Posterior cingulate gyrus (tissue), 11 donors: ENCODE results near the gene KCNH8.
A peak's percentile ranks its signal among the peaks of the same experiment; 100 is the strongest.
"Not testable (repeated sequence)": the region's sequence is repeated elsewhere in the genome, so short reads cannot be mapped to it uniquely, and the experiment has no call there.

Source experiments
- DNase-seq, 10 donors: peaks; one replicate each; pipeline versions ENCODE4 v3.0.0 to v3.0.0-alpha.2; 2020 to 2021; ENCODE audit warnings: mixed read lengths in 3 of 10
- intact Hi-C: fragments of 100-400 bp; cut with DNase I; formaldehyde crosslinking; loops from one replicate; pipeline ENCODE4 v1.15.1; 2023

The KCNH8 gene

DNA sequence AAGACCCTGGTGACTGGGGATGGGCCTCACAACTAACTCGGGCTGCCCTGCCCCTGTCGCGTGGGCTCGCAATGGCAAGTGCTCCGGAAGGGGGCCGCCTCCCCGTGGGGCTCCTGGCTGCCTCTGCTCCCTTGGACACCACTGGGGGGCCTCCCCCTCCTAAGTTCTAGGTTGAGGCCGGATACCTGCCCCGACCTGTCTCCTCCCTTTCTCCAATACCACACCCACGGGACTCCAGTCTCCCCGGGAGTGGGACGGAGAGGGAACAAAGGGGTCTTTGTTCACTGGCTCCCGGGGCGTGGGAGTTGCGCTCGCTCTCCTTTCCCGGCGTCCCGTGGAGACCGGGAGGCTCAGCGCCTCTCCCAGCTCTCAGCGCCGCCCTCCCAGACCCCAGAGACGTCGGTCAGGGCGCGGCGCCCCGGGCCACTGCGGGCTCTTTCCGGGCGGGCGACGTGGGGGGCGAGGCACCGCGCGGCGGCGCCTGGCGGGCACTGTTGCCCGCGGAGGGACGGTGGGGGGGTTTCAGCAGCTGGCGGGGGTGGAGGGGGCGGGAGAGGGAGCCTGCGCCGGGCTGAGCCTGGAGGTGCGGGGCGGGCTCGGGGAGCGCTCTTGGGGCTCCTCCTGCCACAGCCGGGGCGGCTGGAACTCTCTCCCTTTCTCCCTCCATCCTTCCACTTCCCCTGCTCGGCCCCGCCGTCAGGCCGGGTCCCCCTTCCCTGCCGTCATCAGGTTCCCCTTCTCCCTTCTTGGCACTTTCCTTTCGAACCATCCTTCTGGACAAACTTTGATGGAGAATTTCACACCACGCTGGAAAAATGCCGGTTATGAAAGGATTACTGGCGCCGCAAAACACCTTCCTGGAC lies at the start of gene KCNH8:
KCNH8 (plus strand) TSS at position 606 of the 863 bp plus-strand sequence; CDS start at position 816, 210 bp downstream.
- DNase-seq: peak; percentile 35 to 94 (median 57)
- intact Hi-C loops: loop anchor here (2.0 kb wide), 1 partner anchor 55 kb away; no protein-coding TSS in a partner anchor

DNA sequence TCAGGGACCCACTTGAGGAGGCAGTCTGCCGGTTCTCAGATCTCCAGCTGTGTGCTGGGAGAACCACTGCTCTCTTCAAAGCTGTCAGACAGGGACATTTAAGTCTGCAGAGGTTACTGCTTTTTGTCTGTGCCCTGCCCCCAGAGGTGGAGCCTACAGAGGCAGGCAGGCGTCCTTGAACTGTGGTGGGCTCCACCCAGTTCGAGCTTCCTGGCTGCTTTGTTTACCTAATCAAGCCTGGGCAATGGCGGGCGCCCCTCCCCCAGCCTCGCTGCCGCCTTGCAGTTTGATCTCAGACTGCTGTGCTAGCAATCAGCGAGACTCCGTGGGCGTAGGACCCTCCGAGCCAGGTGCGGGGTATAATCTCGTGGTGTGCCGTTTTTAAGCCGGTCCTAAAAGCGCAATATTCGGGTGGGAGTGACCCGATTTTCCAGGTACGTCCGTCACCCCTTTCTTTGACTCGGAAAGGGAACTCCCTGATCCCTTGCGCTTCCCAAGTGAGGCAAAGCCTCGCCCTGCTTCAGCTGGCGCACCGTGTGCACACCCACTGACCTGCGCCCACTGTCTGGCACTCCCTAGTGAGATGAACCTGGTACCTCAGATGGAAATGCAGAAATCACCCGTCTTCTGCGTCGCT lies 45.5 kb upstream of the KCNH8 start:
- DNase-seq: peak in 1 of 10 donors; percentile 67

DNA sequence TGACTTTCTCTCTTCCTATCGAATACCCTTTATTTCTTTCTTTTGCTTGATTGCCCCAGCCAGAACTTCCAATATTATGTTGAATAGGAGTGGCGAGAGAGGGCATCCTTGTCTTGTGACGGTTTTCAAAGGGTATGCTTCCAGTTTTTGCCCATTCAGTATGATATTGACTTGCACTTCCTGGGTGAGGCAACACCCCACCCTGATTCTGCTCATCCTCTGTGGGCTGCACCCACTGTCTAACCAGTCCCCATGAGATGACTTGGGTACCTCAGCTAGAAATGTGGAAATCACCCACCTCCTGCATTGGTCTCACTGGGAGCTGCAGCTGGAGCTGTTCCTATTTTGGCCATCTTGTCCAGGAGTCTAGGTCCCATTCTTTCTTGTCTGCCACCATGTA lies 44.8 kb upstream of the KCNH8 start:
- intact Hi-C loops: no loop called here
- DNase-seq: no peak

More for the DNA sequence above, 45.5 kb upstream of the KCNH8 start:
- intact Hi-C loops: not testable (repeated sequence)

DNA sequence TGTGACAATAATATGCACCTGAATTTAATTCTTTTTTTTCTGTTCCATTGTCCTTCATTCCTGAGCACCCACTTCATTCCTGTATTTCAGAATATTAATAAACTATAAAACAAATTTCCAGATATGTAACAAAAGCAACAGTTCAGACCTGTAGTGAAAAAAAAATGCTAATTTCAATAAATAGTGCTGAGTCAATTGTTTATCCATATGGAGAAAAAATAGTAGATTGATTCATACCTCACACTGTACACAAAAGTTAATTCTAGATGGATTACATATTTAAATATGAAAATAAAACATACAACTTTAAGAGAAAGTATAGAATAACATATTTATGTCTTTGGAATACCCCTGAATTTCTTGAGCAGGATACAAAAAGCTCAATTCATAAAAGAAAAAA lies 43.9 kb upstream of the KCNH8 start:
- DNase-seq: no peak
- intact Hi-C loops: no loop called here

DNA sequence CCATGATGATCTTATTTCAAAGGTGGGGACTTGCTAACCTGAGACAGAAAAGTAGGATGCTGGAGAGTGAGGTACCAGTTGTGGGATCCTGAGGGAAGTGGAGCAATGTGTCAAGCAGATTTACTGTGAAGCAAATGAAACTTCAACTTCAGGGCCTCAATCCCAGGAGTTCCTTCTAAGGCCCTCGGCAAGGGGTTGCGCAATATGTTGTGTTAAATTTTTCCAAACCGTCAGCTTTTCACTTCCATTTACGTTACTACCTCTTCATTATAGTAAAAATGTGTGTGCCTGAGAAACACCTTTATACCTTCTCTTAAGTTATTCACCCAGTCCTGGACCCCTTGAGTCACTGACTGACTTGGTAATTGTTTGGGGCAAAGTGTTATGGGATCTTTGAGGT lies 42.5 kb upstream of the KCNH8 start:
- intact Hi-C loops: no loop called here

DNA sequence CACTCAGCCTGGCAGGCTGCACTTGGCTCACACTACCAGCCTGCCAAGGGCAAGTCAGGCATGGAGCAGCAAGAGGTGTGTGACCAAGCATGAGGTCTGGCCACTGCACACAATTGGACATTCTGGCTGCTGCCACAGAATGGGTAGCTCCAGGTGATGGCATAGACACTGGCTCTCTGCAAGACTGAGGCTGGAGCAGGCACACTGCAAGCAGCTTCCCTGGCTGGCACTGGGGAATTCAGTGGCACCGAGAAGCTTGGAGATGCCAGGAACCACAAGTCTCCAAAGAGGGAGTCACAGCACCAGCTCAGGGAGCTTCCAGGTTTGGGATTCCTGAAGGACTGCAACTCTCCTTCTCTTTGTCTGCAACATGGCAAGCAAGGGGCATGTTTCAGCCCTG lies 42.0 kb upstream of the KCNH8 start:
- intact Hi-C loops: no loop called here
- DNase-seq: peak in 1 of 10 donors; percentile 70

More for the DNA sequence above, 42.5 kb upstream of the KCNH8 start:
- DNase-seq: no peak

DNA sequence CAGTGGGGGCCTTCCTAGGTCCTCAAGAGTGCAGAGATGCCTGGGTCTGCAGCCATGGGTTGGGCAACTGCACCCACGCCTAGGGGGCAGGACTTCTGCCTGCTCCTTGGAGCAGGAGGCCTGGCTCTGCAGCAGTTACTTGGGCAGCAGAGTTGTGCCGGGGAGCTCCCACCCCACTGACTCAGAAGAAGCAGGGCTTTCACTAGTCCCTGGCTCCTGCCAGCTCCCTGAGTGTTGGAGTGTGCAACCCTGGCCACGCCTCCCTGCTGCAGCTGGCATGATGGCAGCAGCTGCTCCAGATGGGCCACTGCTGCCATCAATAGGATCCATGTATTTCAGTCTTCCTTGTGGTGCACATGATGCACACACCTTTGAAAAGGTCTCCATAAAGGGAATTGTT lies 40.6 kb upstream of the KCNH8 start:
- intact Hi-C loops: no loop called here
- peak in 5 of 10 donors; percentile 25 to 85 (median 62) for DNase-seq

DNA sequence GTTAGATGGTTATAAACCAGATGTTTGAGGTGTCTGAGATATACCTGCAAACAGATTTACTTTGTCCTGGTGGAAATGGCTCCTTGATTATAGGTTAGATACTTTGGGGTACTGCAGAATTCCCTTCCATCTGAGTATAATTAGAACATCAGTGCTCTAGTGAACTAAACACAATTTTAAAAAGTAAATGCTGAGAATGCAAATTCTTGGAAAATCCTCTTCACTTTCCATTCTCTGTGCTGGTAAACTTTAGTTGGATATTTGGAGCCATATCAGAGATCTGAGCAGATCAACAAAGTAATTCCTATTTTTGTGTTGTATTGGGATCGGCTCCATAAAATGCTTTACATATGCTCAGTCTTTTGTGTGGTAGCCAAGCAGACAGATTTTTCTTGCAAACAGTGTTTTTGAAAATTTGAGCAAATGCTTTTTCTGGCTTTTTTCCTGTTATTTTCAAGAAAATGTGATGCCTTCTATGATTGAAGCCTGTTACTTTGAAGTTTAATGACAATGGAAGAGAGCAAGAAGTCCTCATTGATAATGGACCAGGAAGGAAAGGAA lies 37.9 kb upstream of the KCNH8 start:
- no peak for DNase-seq
- intact Hi-C loops: no loop called here

DNA sequence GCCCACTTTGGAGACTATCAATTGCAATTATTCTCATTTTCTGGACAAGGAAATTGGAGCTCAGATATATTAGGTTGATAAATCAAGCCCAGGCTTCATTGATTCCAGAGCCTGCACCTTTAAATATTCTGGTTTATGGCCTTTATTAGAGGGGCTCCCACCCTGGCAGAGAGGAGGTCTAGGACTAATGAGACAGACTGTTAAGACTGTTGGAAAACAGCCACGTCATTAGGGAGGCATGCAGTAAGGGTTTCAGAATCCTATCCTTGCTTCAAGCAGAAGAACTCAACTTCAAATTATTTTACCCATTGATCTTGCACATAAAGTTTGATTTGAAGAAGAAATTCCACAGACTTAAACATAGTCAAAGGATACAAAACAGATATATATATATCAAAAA lies 33.8 kb upstream of the KCNH8 start:
- no peak for DNase-seq
- intact Hi-C loops: no loop called here

DNA sequence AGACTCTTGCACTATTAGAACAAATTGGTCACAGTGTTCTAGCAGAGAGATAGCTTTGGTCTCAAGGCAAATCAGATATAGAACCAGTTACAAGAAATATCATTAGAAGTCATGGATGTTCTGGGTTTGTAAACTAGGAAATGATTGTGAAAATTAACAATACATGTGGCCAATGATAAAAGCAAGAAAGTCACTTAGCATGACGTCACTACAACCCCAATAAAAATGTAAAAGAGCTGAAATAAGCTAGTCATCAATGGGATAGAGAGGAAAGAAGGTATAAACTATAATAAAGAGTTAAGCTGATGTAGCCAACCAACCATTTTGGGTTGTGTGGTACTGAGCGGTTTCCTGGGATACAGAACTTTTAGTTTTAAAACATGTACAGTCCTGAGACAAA lies 32.1 kb upstream of the KCNH8 start:
- no peak for DNase-seq
- intact Hi-C loops: no loop called here

DNA sequence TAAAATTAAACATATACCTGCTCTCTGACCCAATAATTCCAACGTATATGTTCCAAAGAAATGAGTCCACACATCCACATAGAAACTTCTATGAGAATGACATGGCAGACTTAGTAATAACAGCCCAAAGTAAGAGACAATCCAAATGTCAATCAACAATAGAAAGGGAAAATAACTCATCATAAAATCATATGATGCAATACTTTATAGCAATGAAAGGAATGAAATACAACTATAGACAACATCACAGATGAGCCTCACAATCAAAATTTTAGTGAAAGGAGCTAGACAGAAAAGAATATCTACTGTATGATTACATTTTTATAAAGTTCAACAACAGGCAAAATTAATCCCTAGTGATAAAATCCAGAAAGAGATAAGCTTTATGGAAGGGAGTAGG lies 23.6 kb upstream of the KCNH8 start:
- no peak for DNase-seq
- intact Hi-C loops: no loop called here

DNA sequence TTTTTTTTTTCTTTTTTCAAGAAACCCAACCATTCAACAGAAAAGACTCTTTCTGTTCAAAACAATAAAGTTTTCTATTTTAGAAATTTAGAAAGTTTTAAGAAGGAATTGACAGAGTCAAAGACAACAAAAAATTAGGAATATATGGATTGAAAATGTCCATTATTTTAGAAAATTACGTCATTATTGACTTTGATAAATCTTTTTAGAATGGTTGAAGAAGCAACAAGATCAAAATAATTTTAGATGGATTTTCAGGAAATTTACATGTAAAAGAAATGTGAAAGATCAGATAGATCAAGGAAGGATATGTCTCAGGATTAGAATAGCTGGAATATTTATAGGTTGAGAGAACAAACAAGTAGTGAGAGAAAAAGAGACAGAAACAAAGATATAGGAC lies 8.4 kb upstream of the KCNH8 start:
- intact Hi-C loops: no loop called here
- no peak for DNase-seq

DNA sequence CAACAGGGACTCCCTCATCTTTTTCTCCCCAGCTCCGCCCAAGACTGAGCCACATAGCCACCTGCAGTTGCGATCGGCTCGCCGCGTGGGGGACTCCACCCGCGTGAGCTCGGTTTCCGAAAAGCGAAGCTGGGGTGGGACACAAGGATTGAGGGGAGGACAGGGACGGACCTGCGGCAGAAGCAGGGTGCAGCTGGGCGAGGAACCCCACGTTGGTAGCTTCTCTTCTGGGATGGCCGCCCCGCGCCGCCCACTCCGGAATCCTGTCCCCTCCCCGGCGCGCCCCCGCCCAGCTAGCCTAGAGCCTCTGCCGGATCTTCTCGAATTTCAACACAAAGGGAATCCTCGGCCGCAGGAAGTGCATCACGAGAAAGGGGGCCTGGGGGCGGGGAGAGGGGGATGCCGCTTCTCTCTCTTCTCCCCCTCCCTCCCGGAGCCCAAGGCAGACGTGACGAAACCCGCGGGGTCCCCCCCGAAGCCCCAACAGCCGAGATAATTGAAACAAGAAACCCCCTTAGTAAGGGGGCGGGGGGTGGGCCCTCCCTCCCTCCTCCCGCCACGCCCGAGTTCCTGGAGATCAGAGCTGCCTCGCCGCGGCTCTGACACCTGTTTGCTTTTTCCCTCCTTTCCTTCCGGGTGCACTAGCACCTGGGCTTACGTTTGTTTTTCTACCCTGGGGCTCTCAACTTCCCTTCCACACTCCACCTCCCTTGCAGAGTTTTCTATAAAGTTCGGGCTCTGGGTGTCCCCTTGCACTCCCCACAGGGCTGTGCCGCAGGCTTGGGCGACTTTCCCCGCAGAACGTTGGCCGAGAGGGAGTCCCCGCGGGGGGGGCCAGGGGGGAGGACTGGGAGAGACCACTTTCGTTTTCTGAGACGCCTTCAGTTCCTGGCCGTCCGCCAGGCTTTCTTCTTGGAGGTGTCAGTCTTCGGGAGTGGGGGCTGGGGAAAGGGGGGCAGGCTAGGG lies 1.3 kb upstream of the KCNH8 start:
- intact Hi-C loops: no loop called here
- peak; percentile 52 to 96 (median 74) for DNase-seq

DNA sequence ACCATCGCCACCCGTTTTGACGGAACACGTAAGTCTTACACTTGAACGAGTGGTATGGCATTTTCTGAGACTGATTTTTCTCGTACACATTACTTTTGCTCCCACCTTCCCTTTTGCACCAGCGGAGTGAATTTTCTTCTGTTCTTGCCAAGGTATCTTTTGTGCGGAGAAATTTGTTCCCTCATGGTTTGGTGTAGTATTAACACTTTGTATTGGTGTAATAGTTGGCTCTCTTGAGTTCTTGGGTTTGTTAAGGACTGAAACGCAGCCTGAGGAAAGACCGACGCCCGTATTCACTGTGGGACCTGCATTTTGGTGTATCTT lies 420 bp downstream of the KCNH8 start:
- no peak for DNase-seq
- intact Hi-C loops: loop anchor here (2.0 kb wide), 1 partner anchor 54 kb away; no protein-coding TSS in a partner anchor

DNA sequence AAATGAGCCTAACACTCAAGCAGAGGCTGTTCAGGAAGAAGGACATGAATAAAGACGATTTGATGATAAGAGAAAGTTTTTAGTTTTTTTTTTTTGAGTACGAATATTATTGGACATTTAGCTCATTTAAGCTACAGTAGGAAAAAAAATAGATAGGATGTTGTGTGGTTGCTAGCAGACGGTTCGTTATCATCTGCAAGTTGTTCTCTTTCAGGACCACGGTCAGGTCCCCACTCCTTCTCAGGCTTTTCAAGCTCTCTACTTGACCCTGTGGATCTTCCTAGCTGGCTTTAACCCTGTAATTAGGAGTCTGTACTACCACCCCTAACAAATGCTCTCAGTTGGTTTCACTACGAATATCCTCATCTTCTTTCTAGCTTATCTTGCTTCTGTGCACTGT lies 1.1 kb downstream of the KCNH8 start:
- intact Hi-C loops: loop anchor here (2.0 kb wide), 1 partner anchor 53 kb away; no protein-coding TSS in a partner anchor

DNA sequence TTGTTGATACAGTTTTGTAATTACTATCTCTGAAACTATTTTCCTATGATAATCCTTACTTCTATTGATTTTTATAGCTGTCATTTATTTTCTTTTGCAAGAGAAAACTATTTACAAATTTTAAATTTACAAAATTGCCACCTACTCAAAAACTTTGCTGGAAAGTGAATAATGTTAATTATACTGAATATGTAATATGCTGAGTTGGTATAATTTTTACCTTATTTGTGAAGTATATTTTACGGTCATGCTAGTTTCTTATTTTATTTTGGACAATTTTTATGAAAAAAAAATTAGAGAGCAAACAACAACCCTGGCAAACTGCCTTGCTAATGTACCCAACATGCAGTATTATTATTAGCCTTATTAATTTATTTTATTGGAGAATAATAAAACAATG lies 2.9 kb downstream of the KCNH8 start:
- intact Hi-C loops: no loop called here
- no peak for DNase-seq

More for the DNA sequence above, 1.1 kb downstream of the KCNH8 start:
- DNase-seq: peak in 1 of 10 donors; percentile 24

DNA sequence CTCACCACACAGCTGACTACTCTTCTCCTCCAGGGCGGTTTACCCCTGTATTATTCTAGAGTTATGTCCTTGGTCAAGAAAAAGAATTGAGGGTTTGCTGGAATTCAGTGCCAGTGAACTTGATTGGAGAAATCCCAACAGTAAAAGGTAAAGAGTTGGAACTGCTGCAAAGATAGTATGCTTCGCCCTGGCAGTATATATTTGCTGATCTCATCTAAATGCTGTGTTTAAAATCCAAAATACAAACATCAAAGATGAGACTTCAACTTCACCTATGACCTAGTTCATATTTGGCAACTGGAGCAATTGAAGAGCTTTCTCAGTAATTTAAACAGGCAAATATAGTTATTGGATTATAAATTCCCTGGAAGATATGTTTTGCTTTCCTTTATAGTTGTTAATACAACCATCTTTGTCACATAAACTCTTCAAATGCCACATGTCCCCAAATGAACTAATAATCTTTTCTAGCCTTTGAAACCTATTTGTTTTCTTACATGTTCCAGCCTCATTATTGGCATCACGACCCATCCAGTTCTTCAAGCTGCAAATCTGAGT lies 6.5 kb downstream of the KCNH8 start:
- intact Hi-C loops: no loop called here
- DNase-seq: no peak

DNA sequence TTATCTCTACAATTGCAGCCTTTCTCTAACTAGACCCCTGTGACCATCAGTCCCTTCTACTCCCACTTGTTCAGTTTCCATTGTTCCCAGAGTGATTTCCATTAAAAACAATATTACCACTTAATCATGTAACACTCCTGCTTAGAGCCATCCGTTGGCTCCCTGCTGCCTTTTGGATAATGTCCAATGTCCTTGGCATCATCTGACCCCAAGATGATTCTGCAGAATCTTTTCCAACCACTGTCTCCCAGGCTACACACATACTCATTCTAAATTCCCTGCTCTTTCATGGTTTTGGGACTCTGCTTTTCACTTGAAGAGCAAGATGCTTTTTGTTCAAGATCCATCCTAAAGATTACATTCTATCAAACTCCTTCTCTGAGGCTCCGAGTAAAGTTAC lies 7.1 kb downstream of the KCNH8 start:
- intact Hi-C loops: no loop called here
- peak in 1 of 10 donors; percentile 38 for DNase-seq

DNA sequence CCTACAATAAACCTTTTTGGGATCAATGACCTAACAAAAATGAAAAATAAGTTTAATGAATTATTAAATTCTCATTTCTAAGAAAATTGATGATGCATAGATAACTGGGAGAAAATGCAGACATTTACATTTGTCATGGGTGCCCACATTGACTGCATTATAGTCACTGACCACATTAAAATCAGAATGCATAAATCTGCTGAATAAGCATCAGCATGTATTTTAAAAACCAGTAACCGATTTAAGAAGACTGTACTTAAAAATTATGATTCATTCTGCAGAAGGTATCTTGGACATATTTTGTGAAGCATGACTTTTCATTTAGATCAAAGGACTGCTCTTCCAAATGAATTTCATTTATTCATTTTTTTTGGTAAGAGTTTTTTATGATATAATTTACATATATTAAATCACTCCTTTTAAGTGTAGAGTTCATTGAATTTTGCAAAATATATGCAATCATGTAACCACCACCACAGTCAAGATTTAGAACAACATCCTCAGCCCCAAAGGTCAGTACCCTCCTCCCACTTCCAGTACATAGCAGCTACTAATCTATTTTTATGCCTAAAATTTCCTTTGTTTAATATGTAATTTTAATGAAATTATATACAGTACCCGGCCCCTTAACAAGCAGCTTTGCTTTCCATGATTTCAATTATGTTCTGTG lies 11.8 kb downstream of the KCNH8 start:
- no peak for DNase-seq
- intact Hi-C loops: no loop called here
